Heart left ventricle (tissue), 16 donors: ENCODE results near the gene LAMTOR2. TPM values are rescaled to one million over a fixed set of nuclear protein-coding genes. Genes with fewer than 3 reads are reported as not detected.
A peak's percentile ranks its signal among the peaks of the same experiment; 100 is the strongest.

Experiments used
- ATAC-seq, 4 donors: fragments of 200-7000 bp; cut with Tn5 transposase; one replicate each; pipeline ENCODE4 v1.9.1; 2020 to 2022; ENCODE audit warnings: moderate library complexity in 4 of 4, mild to moderate bottlenecking in 3 of 4, moderate number of reproducible peaks in 1 of 4
- DNase-seq, 5 donors: peaks; one replicate each; pipeline ENCODE4 v3.0.0-alpha.2; 2020
- H3K27ac ChIP-seq, 12 donors: fragments of 200-600 bp; sonication (generic) in 4 of 12; one replicate each; pipeline versions ENCODE4 v1.5.0 to v1.8.0; 2016 to 2022; ENCODE audit warnings: mild to moderate bottlenecking in 2 of 12
- H3K27me3 ChIP-seq, 9 donors: fragments of 200-600 bp; sonication (generic) in 2 of 9; one replicate each; pipeline versions ENCODE4 v1.5.1 to v1.8.0; 2016 to 2022; ENCODE audit warnings: mild to moderate bottlenecking in 3 of 9
- H3K36me3 ChIP-seq, 9 donors: fragments of 200-600 bp; sonication (generic) in 2 of 9; one replicate each; pipeline versions ENCODE4 v1.5.0 to v1.8.0; 2018 to 2022; ENCODE audit warnings: mild to moderate bottlenecking in 2 of 9
- H3K4me1 ChIP-seq, 12 donors: fragments of 200-600 bp; sonication (generic) in 4 of 12; one replicate each; pipeline versions ENCODE4 v1.5.0 to v1.8.0; 2016 to 2022; ENCODE audit warnings: mild to moderate bottlenecking in 3 of 12
- H3K4me3 ChIP-seq, 12 donors: fragments of 200-600 bp; sonication (generic) in 4 of 12; one replicate each; pipeline versions ENCODE4 v1.5.0 to v1.8.0; 2017 to 2022; ENCODE audit warnings: mild to moderate bottlenecking in 9 of 12, moderate library complexity in 4 of 12
- H3K9me3 ChIP-seq, 12 donors: fragments of 200-600 bp; sonication (generic) in 4 of 12; one replicate each; pipeline versions ENCODE4 v1.5.0 to v1.8.0; 2016 to 2022; ENCODE audit warnings: mild to moderate bottlenecking in 1 of 12
- CTCF ChIP-seq, 12 donors: fragments of 200-600 bp; sonication (generic) in 4 of 12; IDR thresholded peaks; one replicate each; pipeline versions ENCODE4 v1.5.0 to v1.8.0; 2018 to 2022; ENCODE audit warnings: antibody characterized with exemption in 12 of 12, mild to moderate bottlenecking in 5 of 12
- POLR2A ChIP-seq, 2 donors: fragments of 450-650 bp; IDR thresholded peaks; one replicate each; pipeline ENCODE4 v1.6.1; 2017; ENCODE audit warnings: antibody characterized with exemption in 2 of 2, mild to moderate bottlenecking in 2 of 2, moderate library complexity in 2 of 2
- WGBS, 4 donors: extraction: QIAGEN DNeasy Blood & Tissue Kit in 2 of 4; methylation state at CpG; one replicate each; pipeline versions ENCODE4 v1.1.5 to v1.1.7; 2013 to 2018; 5-methylcytosine and 5-hydroxymethylcytosine counted together
- intact Hi-C, 10 donors: fragments of 100-400 bp; cut with DNase I; formaldehyde crosslinking; loops; one replicate each; pipeline versions ENCODE4 v1.11.1 to v1.14.2; 2022
- polyA plus RNA-seq, 2 donors: library from polyadenylated mRNA; stranded (reverse); fragments of 200-250 nt; gene quantifications; one replicate each; pipeline ENCODE4 v1.2.3, GENCODE V29; 2013
- total RNA-seq, 9 donors: library from RNA; depleted of rRNA in 2 of 9; stranded (reverse); fragments of >200 nt in 2 of 9; fragmentation: NEBNext Ultra II Directional in 3 of 9; extraction: Animal tissue kit (Norgen Biotek cat#: 25700) in 3 of 9; gene quantifications; one replicate each; pipeline versions ENCODE4 v1.1.0 to v1.2.4, GENCODE V29; 2016 to 2023
- donor health status: ischemic (EF 13 %, LVEDD 7.1; RV severe dilation, severe dysfunction).
- donor health status: healthy with polysubstance abuse.
- donor health status: DM: no; HTN: yes; CAD: no.
- donor health status: DM: no; HTN: no; CAD: no.
- donor health status: ischemic (EF 25% LVEDD 6.9; RV normal size, moderate dysfunction).
- donor health status: ischemic (EF 25% LVEDD 5.7; RV mildly dilated, moderate dysfunction).
- donor health status: healthy.
- donor health status: DM: yes; HTN: yes; CAD: no.
- donor health status: ischemic (EF 35%, LVEDD 5.7; RV mildly dilated, moderate dysfunction).
- donor health status: nonischemic (EF 11% LVEDD 7.7; RV severe dilation, severe dysfunction).
- donor health status: DM: yes; HTN: yes; CAD: no.
- donor health status: PGD.
- donor health status: ischemic (EF 29% LVEDD 5.4; RV normal size, mild dysfunction).
- donor health status: nonischemic (EF 23%, LVEDD 6.1; RV moderate dilation, normal function).

The LAMTOR2 gene
- total and polyA plus RNA-seq, 11 donors: 51.5 to 106 (median 63.1) TPM

GRCh38 chr1:156086256-156086662, 31.7 kb downstream of the LAMTOR2 start:
- peaks cover 0 to 36% (median 13%) of the 10 kb centered on the region in 12 donors for H3K4me1 ChIP-seq
- WGBS, 4 donors: 9 to 38% (median 23%) methylated on average over 1 of the region's 1 CpG
- ATAC-seq (peak; percentile 34 to 59 (median 52)), DNase-seq (peak in 3 of 5 donors; percentile 46 to 84 (median 66))
- H3K9me3 ChIP-seq: no peaks in the 10 kb centered on the region
- intact Hi-C loops: no loop called here
- H3K4me3 ChIP-seq: no peak overlapping the region
- peaks cover 0 to 7% (median 0%) of the 10 kb centered on the region in 9 donors for H3K27me3 ChIP-seq
- H3K36me3 ChIP-seq: no peaks in the 10 kb centered on the region
- no peak for TF ChIP-seq POLR2A (IDR thresholded peaks at IDR 0.05)
- TF ChIP-seq CTCF (IDR thresholded peaks at IDR 0.05): no peak
- H3K27ac ChIP-seq: peak overlapping the region in 1 of 12 donors; percentile 19

GRCh38 chr1:156089704-156090103, 35.1 kb downstream of the LAMTOR2 start:
- Histone ChIP-seq H3K27me3 (no peaks in the 10 kb centered on the region), H3K36me3 (no peaks in the 10 kb centered on the region), H3K4me3 (no peak overlapping the region), H3K4me1 (peaks cover 0 to 21% (median 6%) of the 10 kb centered on the region in 12 donors), H3K27ac (peak overlapping the region in 2 of 12 donors; percentile 5 to 76), H3K9me3 (no peaks in the 10 kb centered on the region)
- DNase-seq (no peak), ATAC-seq (no peak)
- TF ChIP-seq CTCF (IDR thresholded peaks at IDR 0.05) (no peak), POLR2A (IDR thresholded peaks at IDR 0.05) (no peak)
- intact Hi-C loops: loop anchor here (1.0 to 5.0 kb wide), 4 partner anchors 133 to 136 kb away; no protein-coding TSS in a partner anchor
- whole genome bisulfite sequencing, 4 donors: 64 to 74% (median 69%) methylated on average over 6 of the region's 6 CpGs

GRCh38 chr1:156090138-156090839, 35.7 kb downstream of the LAMTOR2 start:
- 34 to 39% (median 37%) methylated on average over 5 of the region's 5 CpGs for WGBS, 4 donors
- DNase-seq: no peak
- Histone ChIP-seq H3K27ac (peak overlapping the region in 2 of 12 donors; percentile 32 to 76), H3K27me3 (no peaks in the 10 kb centered on the region), H3K36me3 (no peaks in the 10 kb centered on the region), H3K9me3 (no peaks in the 10 kb centered on the region), H3K4me1 (peaks cover 0 to 24% (median 6%) of the 10 kb centered on the region in 12 donors), H3K4me3 (no peak overlapping the region)
- ATAC-seq: peak in 3 of 4 donors; percentile 2 to 46 (median 32)
- intact Hi-C loops: loop anchor here (1.0 to 5.0 kb wide), 4 partner anchors 132 to 135 kb away; no protein-coding TSS in a partner anchor
- TF ChIP-seq POLR2A (IDR thresholded peaks at IDR 0.05) (no peak), CTCF (IDR thresholded peaks at IDR 0.05) (no peak)

- Histone ChIP-seq H3K27me3 (no peaks in the 10 kb centered on the region), H3K27ac (peak overlapping the region in 2 of 12 donors; percentile 32 to 75), H3K36me3 (no peaks in the 10 kb centered on the region), H3K4me1 (peaks cover 0 to 29% (median 9%) of the 10 kb centered on the region in 12 donors), H3K4me3 (no peak overlapping the region), H3K9me3 (no peaks in the 10 kb centered on the region)
- intact Hi-C loops: loop anchor here (1.0 to 5.0 kb wide), 4 partner anchors 131 to 134 kb away; no protein-coding TSS in a partner anchor
- ATAC-seq: peak; percentile 65 to 84 (median 80)
- no peak for TF ChIP-seq POLR2A (IDR thresholded peaks at IDR 0.05)
- peak; percentile 74 to 94 (median 89) for TF ChIP-seq CTCF (IDR thresholded peaks at IDR 0.05)
- peak; percentile 78 to 92 (median 84) for DNase-seq
- 36 to 44% (median 38%) methylated on average over 12 to 14 of the region's 14 CpGs for WGBS, 4 donors
These were observed 36.2 kb downstream of the LAMTOR2 start for GRCh38 chr1:156090840-156091188.
